OCI-LY7 (cell line): ENCODE data around the gene PHACTR1. TPM values are rescaled to one million over a fixed set of nuclear protein-coding genes. Genes with fewer than 3 reads are reported as not detected.

ENCODE experiments used
- BruUV-seq: library from RNA; stranded (reverse); fragments of 400-500 nt; replicated peaks from 2 replicates; lab custom pipeline; 2021; lab: Mats Ljungman, UMichigan
- CTCF ChIA-PET: fragments of 300-600 bp; sonication (Branson Sonifier 250); formaldehyde crosslinking; loops from one replicate; lab custom pipeline; 2022; ENCODE audit warnings: antibody characterized with exemption; ENCODE audit not compliant: unreplicated experiment; lab: Charles Lee
- POLR2A ChIA-PET: fragments of 300-600 bp; sonication (Branson Sonifier 250); formaldehyde crosslinking; loops from one replicate; lab custom pipeline; 2022; ENCODE audit warnings: antibody characterized with exemption; lab: Charles Lee
- DNase-seq: peaks from one replicate; pipeline ENCODE4 v3.0.0-alpha.2; 2015; ENCODE audit warnings: low spot score
- H2AFZ ChIP-seq: fragments of 200-600 bp; sonication (generic), shearing (Covaris generic); 2 replicates; pipeline ENCODE4 v1.6.1; 2014; ENCODE audit warnings: mild to moderate bottlenecking, antibody characterized with exemption, low read length, moderate library complexity
- H3K27ac ChIP-seq: fragments of 200-600 bp; sonication (generic); 2 replicates; pipeline ENCODE4 v1.5.1; 2014; ENCODE audit warnings: mixed run types, low read depth, mild to moderate bottlenecking, moderate library complexity, low read length, inconsistent platforms; ENCODE audit not compliant: poor library complexity, severe bottlenecking
- H3K36me3 ChIP-seq: fragments of 200-600 bp; sonication (generic); 2 replicates; pipeline ENCODE4 v1.6.1; 2014; ENCODE audit warnings: mild to moderate bottlenecking, antibody characterized with exemption, low read length, moderate library complexity, mixed read lengths; ENCODE audit not compliant: insufficient read depth
- H3K4me1 ChIP-seq: fragments of 200-600 bp; sonication (generic); 2 replicates; pipeline ENCODE4 v1.5.1; 2014; ENCODE audit warnings: mild to moderate bottlenecking, low read length; ENCODE audit not compliant: insufficient read depth, poor library complexity, severe bottlenecking
- H3K4me2 ChIP-seq: fragments of 200-600 bp; sonication (generic); 2 replicates; pipeline ENCODE4 v1.6.1; 2014; ENCODE audit warnings: mild to moderate bottlenecking, low read length
- H3K4me3 ChIP-seq: fragments of 200-600 bp; sonication (generic); 2 replicates; pipeline ENCODE4 v1.5.1; 2014; ENCODE audit warnings: mild to moderate bottlenecking, low read depth, low read length; ENCODE audit not compliant: poor library complexity, severe bottlenecking
- H3K79me2 ChIP-seq: fragments of 200-600 bp; sonication (generic); 2 replicates; pipeline ENCODE4 v1.6.1; 2016; ENCODE audit warnings: low read depth, mild to moderate bottlenecking, low read length, moderate library complexity, mixed read lengths; ENCODE audit not compliant: insufficient read depth
- H3K9me2 ChIP-seq: fragments of 200-600 bp; sonication (generic); 2 replicates; pipeline ENCODE4 v1.6.1; 2016; ENCODE audit warnings: mild to moderate bottlenecking, low read length, mixed read lengths; ENCODE audit not compliant: insufficient read depth
- H3K9me3 ChIP-seq: fragments of 200-600 bp; sonication (generic); 2 replicates; pipeline ENCODE4 v1.6.1; 2014; ENCODE audit warnings: mild to moderate bottlenecking, mixed run types, low read length, mixed read lengths
- H4K20me1 ChIP-seq: fragments of 200-600 bp; sonication (generic); 2 replicates; pipeline ENCODE4 v1.6.1; 2014; ENCODE audit warnings: mild to moderate bottlenecking, antibody characterized with exemption, low read length, moderate library complexity, mixed read lengths; ENCODE audit not compliant: insufficient read depth
- CTCF ChIP-seq: fragments of 200-600 bp; sonication (generic); conservative IDR thresholded peaks from 2 replicates; pipeline ENCODE4 v1.5.1; 2014; ENCODE audit warnings: mild to moderate bottlenecking, antibody characterized with exemption, low read length, moderate library complexity, mixed read lengths
- EZH2phosphoT487 ChIP-seq: fragments of 200-600 bp; sonication (generic); IDR thresholded peaks from 2 replicates; pipeline ENCODE4 v1.6.1; 2018; ENCODE audit warnings: low read depth, borderline replicate concordance, mild to moderate bottlenecking, mixed run types, antibody characterized with exemption, low read length, moderate library complexity, mixed read lengths
- intact Hi-C: fragments of 100-400 bp; cut with micrococcal nuclease; formaldehyde crosslinking; loops from one replicate; pipeline ENCODE4 v1.10.0; 2022; ENCODE audit not compliant: unreplicated experiment
- total RNA-seq, 2 experiments: library from RNA; depleted of rRNA in 1 of 2; stranded (reverse); fragments of >200 nt in 1 of 2; shearing (Covaris generic) in 1 of 2; gene quantifications; 2 replicates each; pipeline ENCODE4 v1.2.3, GENCODE V29; 2014 to 2022

PHACTR1 gene
- total RNA-seq, 2 experiments from 2014 or later = 25.1 to 46.6 TPM

DNA sequence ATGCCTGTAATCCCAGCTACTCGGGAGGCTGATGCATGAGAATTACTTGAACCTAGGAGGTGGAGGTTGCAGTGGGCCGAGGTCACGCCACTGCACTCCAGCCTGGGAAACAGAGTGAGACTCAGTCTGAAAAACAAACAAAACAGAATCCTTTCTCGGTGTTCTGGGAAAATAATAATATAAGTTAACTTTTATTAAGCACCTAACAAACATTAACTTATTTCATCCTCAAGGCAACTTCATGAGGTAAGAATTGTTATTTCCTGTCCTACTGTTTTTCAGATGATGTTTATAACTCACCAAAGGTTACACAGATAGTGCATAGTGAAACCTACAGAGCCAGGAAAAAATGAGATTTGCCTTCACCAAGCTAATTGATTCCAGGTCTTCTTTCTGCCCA, 221.4 kb downstream of the PHACTR1 start:
- H3K4me1 ChIP-seq = no peaks in the 10 kb centered on the region
- H3K4me3 ChIP-seq = no peak overlapping the region
- no TSS peak for BruUV-seq
- H4K20me1 ChIP-seq = no peaks in the 10 kb centered on the region
- H3K9me3 ChIP-seq = no peaks in the 10 kb centered on the region
- DNase-seq = no peak
- TF ChIP-seq CTCF (no peak), EZH2phosphoT487 (no peak)
- intact Hi-C loops = no loop called here
- H3K9me2 ChIP-seq = no peaks in the 10 kb centered on the region
- POLR2A ChIA-PET = no interaction called here
- H3K4me2 ChIP-seq = no peak overlapping the region
- CTCF ChIA-PET = no interaction called here
- H3K27ac ChIP-seq = no peak overlapping the region
- H3K36me3 ChIP-seq = no peaks in the 10 kb centered on the region
- no peaks in the 10 kb centered on the region for H3K79me2 ChIP-seq
- H2AFZ ChIP-seq = no peak overlapping the region

DNA sequence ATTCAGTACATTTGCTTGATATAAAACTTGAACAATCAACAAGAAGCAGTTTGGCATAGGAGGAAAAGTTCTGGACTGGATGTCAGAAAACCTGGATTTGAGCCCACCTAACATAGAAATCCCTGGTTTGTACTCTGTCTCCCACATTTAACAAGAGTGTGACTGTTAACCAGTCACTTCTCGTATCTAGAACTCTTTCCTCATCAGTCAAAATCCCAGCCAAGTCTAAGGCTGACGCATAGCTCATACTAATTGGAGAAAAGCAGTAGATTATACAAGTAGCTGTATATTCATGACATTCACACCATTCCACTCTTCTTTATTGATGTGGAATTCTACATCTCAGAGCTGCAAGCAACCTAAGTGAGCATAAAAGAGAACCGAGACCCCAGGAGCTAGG, 222.7 kb downstream of the PHACTR1 start:
- Histone ChIP-seq H3K36me3 (no peaks in the 10 kb centered on the region), H3K9me2 (no peaks in the 10 kb centered on the region), H3K4me1 (no peaks in the 10 kb centered on the region), H2AFZ (no peak overlapping the region), H4K20me1 (no peaks in the 10 kb centered on the region), H3K9me3 (no peaks in the 10 kb centered on the region), H3K4me2 (no peak overlapping the region), H3K4me3 (no peak overlapping the region), H3K79me2 (no peaks in the 10 kb centered on the region), H3K27ac (no peak overlapping the region)
- POLR2A ChIA-PET = interaction anchor here (0.9 kb wide), 1 partner anchor 15 kb away, joined by 3 read pairs; no protein-coding TSS in a partner anchor
- TF ChIP-seq CTCF (no peak), EZH2phosphoT487 (no peak)
- intact Hi-C loops = no loop called here
- DNase-seq = no peak
- BruUV-seq = no TSS peak
- CTCF ChIA-PET = no interaction called here

- Histone ChIP-seq H3K79me2 (no peaks in the 10 kb centered on the region), H3K4me3 (no peak overlapping the region), H3K9me2 (no peaks in the 10 kb centered on the region), H3K4me2 (no peak overlapping the region), H3K9me3 (no peaks in the 10 kb centered on the region), H2AFZ (no peak overlapping the region), H4K20me1 (no peaks in the 10 kb centered on the region), H3K36me3 (no peaks in the 10 kb centered on the region), H3K27ac (no peak overlapping the region), H3K4me1 (no peaks in the 10 kb centered on the region)
- no TSS peak for BruUV-seq
- ChIA-PET POLR2A (no interaction called here), CTCF (no interaction called here)
- TF ChIP-seq EZH2phosphoT487 = no peak
- no peak for TF ChIP-seq CTCF
- no peak for DNase-seq
- intact Hi-C loops = no loop called here
Observed at GRCh38 chr6:12941422-12941821, 224.9 kb downstream of the PHACTR1 start.
